D721Med (cell line): ENCODE results near the gene NXNL2.

Source experiments
- DNase-seq: peaks from one replicate; pipeline ENCODE4 v3.0.0; 2011; ENCODE audit warnings: low spot score; ENCODE audit not compliant: insufficient read length
- FAIRE-seq: peaks from 2 replicates; lab custom pipeline; 2011; peaks lifted over from hg19 to GRCh38; lab: Jason Lieb, UNC
- TF ChIP-seq, protein P1 (sequence below): IDR thresholded peaks from 2 replicates; pipeline ENCODE4 v1.5.1; 2012; ENCODE audit warnings: mild to moderate bottlenecking, control low read depth; ENCODE audit not compliant: insufficient read depth; ENCODE audit errors: missing control alignments

The NXNL2 gene

DNA sequence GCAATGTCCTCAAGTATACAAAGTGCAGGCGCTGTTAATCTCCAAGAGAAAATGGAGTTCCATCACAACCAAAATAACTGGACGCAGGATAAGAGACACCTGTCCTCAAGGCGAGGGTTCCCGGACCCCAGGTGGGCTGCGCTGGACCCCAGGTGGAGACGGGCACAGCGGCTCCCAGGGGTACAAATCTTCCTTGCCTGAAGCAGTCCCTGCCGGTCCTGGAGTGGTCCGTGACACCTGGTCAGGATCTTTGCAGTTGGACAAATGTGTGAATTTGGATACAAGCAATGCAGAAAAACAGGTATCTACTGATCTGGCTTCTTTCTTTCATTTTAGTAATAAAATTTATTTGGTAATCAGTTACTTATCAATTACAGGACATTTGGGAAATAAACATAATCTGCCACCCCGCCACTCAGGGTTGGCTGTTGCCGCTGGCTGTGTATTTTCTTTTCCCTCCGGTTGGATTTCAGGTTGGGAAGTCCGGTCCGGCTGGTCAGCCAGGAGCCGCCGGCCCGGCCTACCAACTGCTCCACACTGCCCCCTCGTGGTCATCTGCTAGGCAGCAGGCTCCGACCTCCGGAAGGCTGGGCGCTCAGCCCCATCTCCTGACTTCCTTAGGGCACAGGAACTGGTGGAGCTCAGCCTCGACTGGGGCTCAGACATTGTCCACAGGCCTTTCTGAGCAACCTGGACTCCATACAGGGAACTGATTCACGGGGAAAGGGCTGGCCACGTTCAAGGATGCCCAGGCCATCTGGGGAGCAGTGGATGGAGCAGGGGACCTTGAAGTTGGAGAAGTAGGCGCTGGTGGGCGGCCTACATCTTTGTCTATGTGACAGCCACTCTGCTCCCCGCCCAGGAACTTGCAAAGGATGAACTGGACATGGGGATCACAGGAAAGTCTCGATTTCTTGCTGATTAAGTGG is 43.4 kb downstream of the NXNL2 start:
- FAIRE-seq (no peak), DNase-seq (peak; percentile 44)
- TF ChIP-seq, protein P1, sequence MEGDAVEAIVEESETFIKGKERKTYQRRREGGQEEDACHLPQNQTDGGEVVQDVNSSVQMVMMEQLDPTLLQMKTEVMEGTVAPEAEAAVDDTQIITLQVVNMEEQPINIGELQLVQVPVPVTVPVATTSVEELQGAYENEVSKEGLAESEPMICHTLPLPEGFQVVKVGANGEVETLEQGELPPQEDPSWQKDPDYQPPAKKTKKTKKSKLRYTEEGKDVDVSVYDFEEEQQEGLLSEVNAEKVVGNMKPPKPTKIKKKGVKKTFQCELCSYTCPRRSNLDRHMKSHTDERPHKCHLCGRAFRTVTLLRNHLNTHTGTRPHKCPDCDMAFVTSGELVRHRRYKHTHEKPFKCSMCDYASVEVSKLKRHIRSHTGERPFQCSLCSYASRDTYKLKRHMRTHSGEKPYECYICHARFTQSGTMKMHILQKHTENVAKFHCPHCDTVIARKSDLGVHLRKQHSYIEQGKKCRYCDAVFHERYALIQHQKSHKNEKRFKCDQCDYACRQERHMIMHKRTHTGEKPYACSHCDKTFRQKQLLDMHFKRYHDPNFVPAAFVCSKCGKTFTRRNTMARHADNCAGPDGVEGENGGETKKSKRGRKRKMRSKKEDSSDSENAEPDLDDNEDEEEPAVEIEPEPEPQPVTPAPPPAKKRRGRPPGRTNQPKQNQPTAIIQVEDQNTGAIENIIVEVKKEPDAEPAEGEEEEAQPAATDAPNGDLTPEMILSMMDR, result peak; percentile 74

DNA sequence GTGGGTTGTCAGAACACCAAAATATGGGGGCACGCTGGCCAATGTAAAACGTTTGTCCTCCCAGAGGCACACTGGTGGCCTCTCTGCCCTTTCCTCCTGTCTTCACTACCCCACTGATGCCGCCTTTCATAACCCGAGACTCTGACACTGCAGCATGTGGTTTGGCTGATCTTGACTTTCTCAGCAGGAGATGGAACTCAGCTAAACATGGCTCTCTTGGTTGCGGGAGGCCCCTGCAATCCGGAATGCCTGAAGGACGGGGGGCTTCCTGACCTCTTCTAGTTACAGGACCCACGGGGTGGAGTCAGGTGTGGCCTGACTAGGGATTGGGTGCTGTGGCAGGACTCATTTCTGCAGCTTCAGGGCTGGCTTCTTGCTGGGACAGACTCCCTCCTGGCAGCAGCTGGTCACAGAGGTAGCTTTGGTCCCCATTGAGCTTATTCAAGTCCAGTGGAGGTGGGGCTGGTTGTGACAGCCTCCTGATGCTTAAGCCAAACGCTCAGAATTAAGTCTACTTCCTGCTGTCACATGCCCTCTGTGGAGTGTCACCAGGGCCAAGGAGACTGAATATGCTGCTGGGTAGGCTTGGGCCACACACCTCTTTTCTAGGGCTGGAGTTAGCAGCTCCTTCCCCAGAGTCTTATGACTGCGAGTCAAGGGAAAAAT is 44.2 kb downstream of the NXNL2 start:
- FAIRE-seq, result no peak
- TF ChIP-seq, protein P1, result no peak
- DNase-seq, result no peak

GRCh38 chr9:88580961-88581360 is 46.0 kb downstream of the NXNL2 start:
- TF ChIP-seq, protein P1, result no peak
- DNase-seq (no peak), FAIRE-seq (no peak)

DNA sequence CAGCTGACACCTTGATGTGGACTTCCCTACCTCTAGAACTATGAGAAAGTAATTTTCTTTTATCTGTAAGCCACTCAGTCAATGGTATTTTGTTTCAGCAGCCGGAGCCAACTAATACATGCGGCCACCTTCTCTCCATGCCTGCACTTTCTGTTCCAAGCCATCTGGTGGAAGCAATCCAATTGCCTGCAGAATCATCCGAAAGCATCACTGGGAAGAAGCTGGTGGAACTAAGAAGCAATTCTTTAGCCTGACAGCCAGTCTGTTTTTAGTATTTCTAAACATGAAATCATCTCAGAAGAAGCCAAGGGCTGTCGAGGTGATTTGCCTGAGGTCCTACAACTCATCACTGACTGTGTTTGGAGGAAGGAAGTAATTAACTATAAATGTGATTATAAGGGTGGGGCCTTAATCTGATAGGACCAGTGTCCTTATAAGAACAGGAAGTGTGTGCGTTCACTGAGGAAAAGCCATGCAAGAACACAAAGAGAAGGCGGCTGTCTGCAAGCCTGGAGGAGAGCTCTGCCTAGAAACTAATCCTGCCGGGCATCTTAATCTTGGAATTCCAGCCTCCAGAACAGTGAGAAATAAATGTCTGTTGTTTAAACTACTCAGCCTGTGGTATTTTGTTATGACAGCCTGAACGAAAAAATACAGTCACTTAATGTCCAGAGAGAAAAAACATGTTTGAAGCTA is 49.1 kb downstream of the NXNL2 start:
- FAIRE-seq (no peak), DNase-seq (no peak)
- TF ChIP-seq, protein P1, result no peak

DNA sequence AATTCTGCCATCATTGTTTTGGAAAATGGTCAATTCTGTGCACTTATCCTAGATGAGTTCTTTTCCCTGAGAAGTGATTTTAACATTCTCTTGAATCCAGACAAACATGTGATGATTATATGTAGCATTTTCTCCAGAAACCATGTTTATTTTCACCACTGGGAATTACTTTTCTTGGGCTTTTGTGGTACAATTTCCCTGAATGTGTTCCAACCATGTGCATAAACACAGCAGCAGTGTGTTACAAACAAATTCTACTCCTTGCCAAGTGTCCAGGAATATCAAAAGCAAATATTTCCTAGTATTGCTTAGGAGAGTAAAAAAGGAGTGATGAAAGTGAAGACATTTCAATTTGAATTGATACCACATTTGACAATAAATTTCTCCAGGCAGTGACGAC is 50.4 kb downstream of the NXNL2 start:
- no peak for FAIRE-seq
- TF ChIP-seq, protein P1, result no peak
- DNase-seq, result no peak

DNA sequence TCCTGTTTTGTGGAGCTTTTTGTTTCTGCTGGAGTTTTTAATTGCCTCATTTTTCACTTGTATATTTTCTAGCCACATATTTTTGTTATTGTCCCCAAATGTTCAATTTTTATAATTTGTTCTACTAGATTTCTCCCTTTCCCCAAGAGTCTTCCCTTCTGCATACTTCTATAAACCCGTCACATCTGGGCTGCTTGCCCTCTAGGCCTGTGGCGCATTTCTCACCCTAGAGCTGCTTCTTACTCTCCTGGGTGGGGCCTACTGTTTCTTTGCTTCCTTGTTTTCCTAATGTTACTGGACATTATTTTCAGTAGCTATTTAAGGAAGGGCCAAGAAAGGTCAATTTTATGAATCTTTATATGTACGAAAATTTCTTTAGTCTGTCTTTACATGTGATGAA is 51.5 kb downstream of the NXNL2 start:
- FAIRE-seq (no peak), DNase-seq (no peak)
- TF ChIP-seq, protein P1, result no peak
